ENCODE results near the gene CYP2B6. TPM values are rescaled to one million over a fixed set of nuclear protein-coding genes. Genes with fewer than 3 reads are reported as not detected.

The CYP2B6 gene
- total and polyA plus RNA-seq, 2 donors (not counting 1 experiment from before 2014, with no cell fraction given): not detected

GRCh38 chr19:40945645-40946044 is 45.4 kb upstream of the CYP2B6 start:
- ATAC-seq (ENCODE audit: low read depth) (no peak), DNase-seq (no peak)
- Mint-ChIP-seq H3K27ac (no peak overlapping the region), H3K9me3 (ENCODE audit: insufficient read depth) (peaks cover 2% of the 10 kb centered on the region), H3K4me3 (no peak overlapping the region), H3K27me3 (peaks cover 43% of the 10 kb centered on the region), H3K4me1 (no peaks in the 10 kb centered on the region)
- Histone ChIP-seq H3K4me3 (ENCODE audit: control extremely low read depth in 1 of 5, extremely low read depth in 1 of 5, insufficient read depth in 1 of 5, low read depth in 2 of 5, low read length in 4 of 5) (no peak overlapping the region), H2AFZ (ENCODE audit: insufficient read depth, low read depth, low read length, poor library complexity, severe bottlenecking) (no peak overlapping the region), H4K20me1 (ENCODE audit: control insufficient read depth, insufficient read depth, low read length, poor library complexity, severe bottlenecking) (no peaks in the 10 kb centered on the region), H3K27me3 (replicated peaks in 1 of 4; ENCODE audit: control extremely low read depth in 1 of 4, control insufficient read depth in 3 of 4, insufficient read depth in 4 of 4, low read length in 3 of 4) (peaks cover 0 to 11% (median 0%) of the 10 kb centered on the region in 4 experiments), H3K4me1 (ENCODE audit: control insufficient read depth in 2 of 2, insufficient read depth in 2 of 2, low read length in 2 of 2) (no peaks in the 10 kb centered on the region), H3K36me3 (replicated peaks in 1 of 2; ENCODE audit: control extremely low read depth in 1 of 2, control insufficient read depth in 1 of 2, extremely low read depth in 1 of 2, insufficient read depth in 2 of 2, low read length in 1 of 2) (no peaks in the 10 kb centered on the region), H3K9me3 (ENCODE audit: control extremely low read depth in 1 of 3, control insufficient read depth in 2 of 3, insufficient read depth in 1 of 3, low read length in 2 of 3) (peaks cover 0 to 7% (median 0%) of the 10 kb centered on the region in 3 donors), H3K79me2 (ENCODE audit: control insufficient read depth, insufficient read depth, low read length) (no peaks in the 10 kb centered on the region), H3K4me2 (replicated peaks; ENCODE audit: low read depth, low read length, poor library complexity, severe bottlenecking) (no peak overlapping the region), H3K9ac (ENCODE audit: low read length) (no peak overlapping the region), H3K27ac (ENCODE audit: low read length in 2 of 2) (no peak overlapping the region)
- TF ChIP-seq EZH2 (IDR thresholded peaks at IDR 0.05; ENCODE audit: borderline replicate concordance, insufficient read depth, low read depth, low read length, poor library complexity, severe bottlenecking) (no peak), CTCF (IDR thresholded peaks at IDR 0.05) (no peak)
- WGBS (ENCODE audit: insufficient coverage): 86% methylated on average over 1 of the region's 2 CpGs
- ChIA-PET CTCF (no interaction called here), POLR2A (no interaction called here)
- intact Hi-C loops (cut with micrococcal nuclease): no loop called here

GRCh38 chr19:40947114-40947513 is 44.0 kb upstream of the CYP2B6 start:
- no peak overlapping the region for H2AFZ ChIP-seq (ENCODE audit: insufficient read depth, low read depth, low read length, poor library complexity, severe bottlenecking)
- DNase-seq: no peak
- no peaks in the 10 kb centered on the region for H3K79me2 ChIP-seq (ENCODE audit: control insufficient read depth, insufficient read depth, low read length)
- Mint-ChIP-seq H3K27ac (no peak overlapping the region), H3K4me1 (no peaks in the 10 kb centered on the region), H3K9me3 (ENCODE audit: insufficient read depth) (peaks cover 2% of the 10 kb centered on the region), H3K27me3 (peaks cover 48% of the 10 kb centered on the region), H3K4me3 (no peak overlapping the region)
- H3K4me3 ChIP-seq (ENCODE audit: control extremely low read depth in 1 of 5, extremely low read depth in 1 of 5, insufficient read depth in 1 of 5, low read depth in 2 of 5, low read length in 4 of 5): no peak overlapping the region
- no peak overlapping the region for H3K9ac ChIP-seq (ENCODE audit: low read length)
- ChIA-PET CTCF (no interaction called here), POLR2A (no interaction called here)
- no peak for ATAC-seq (ENCODE audit: low read depth)
- peaks cover 0 to 14% (median 0%) of the 10 kb centered on the region in 4 experiments for H3K27me3 ChIP-seq (replicated peaks in 1 of 4; ENCODE audit: control extremely low read depth in 1 of 4, control insufficient read depth in 3 of 4, insufficient read depth in 4 of 4, low read length in 3 of 4)
- H3K36me3 ChIP-seq (replicated peaks in 1 of 2; ENCODE audit: control extremely low read depth in 1 of 2, control insufficient read depth in 1 of 2, extremely low read depth in 1 of 2, insufficient read depth in 2 of 2, low read length in 1 of 2): no peaks in the 10 kb centered on the region
- 97% methylated on average over 2 of the region's 2 CpGs for WGBS (ENCODE audit: insufficient coverage)
- H4K20me1 ChIP-seq (ENCODE audit: control insufficient read depth, insufficient read depth, low read length, poor library complexity, severe bottlenecking): no peaks in the 10 kb centered on the region
- intact Hi-C loops (cut with micrococcal nuclease): no loop called here
- no peak overlapping the region for H3K27ac ChIP-seq (ENCODE audit: low read length in 2 of 2)
- H3K4me2 ChIP-seq (replicated peaks; ENCODE audit: low read depth, low read length, poor library complexity, severe bottlenecking): no peak overlapping the region
- TF ChIP-seq CTCF (IDR thresholded peaks at IDR 0.05) (no peak), EZH2 (IDR thresholded peaks at IDR 0.05; ENCODE audit: borderline replicate concordance, insufficient read depth, low read depth, low read length, poor library complexity, severe bottlenecking) (no peak)
- peaks cover 0 to 16% (median 0%) of the 10 kb centered on the region in 3 donors for H3K9me3 ChIP-seq (ENCODE audit: control extremely low read depth in 1 of 3, control insufficient read depth in 2 of 3, insufficient read depth in 1 of 3, low read length in 2 of 3)
- H3K4me1 ChIP-seq (ENCODE audit: control insufficient read depth in 2 of 2, insufficient read depth in 2 of 2, low read length in 2 of 2): no peaks in the 10 kb centered on the region

All from B cell (primary cell).